Left ventricle myocardium inferior (tissue), 1 donor: ENCODE results near the gene PGR. TPM values are rescaled to one million over a fixed set of nuclear protein-coding genes. Genes with fewer than 3 reads are reported as not detected.

ENCODE experiments used
- DNase-seq: peaks from one replicate; pipeline ENCODE4 v3.0.0-alpha.2; 2020
- H3K27ac ChIP-seq: fragments of 200-600 bp; replicated peaks from 2 replicates; pipeline ENCODE4 v1.8.0; 2021
- H3K27me3 ChIP-seq: fragments of 200-600 bp; 2 replicates; pipeline ENCODE4 v1.8.0; 2021; ENCODE audit warnings: low read depth
- H3K36me3 ChIP-seq: fragments of 200-600 bp; 2 replicates; pipeline ENCODE4 v1.8.0; 2021
- H3K4me1 ChIP-seq: fragments of 200-600 bp; 2 replicates; pipeline ENCODE4 v1.8.0; 2021
- H3K4me3 ChIP-seq: fragments of 200-600 bp; 2 replicates; pipeline ENCODE4 v1.8.0; 2021; ENCODE audit warnings: mild to moderate bottlenecking, moderate library complexity
- H3K9me3 ChIP-seq: fragments of 200-600 bp; replicated peaks from 2 replicates; pipeline ENCODE4 v1.8.0; 2021
- intact Hi-C: fragments of 100-400 bp; cut with micrococcal nuclease; formaldehyde crosslinking; loops from one replicate; pipeline ENCODE4 v1.11.0; 2022
- total RNA-seq: library from RNA; stranded (reverse); fragmentation: NEBNext Ultra II Directional; extraction: Animal tissue kit (Norgen Biotek cat#: 25700); gene quantifications from one replicate; pipeline ENCODE4 v1.2.1, GENCODE V29; 2021
- TF ChIP-seq, protein P1 (sequence below): fragments of 200-600 bp; IDR thresholded peaks from 2 replicates; pipeline ENCODE4 v1.8.0; 2021; ENCODE audit warnings: antibody characterized with exemption, mild to moderate bottlenecking, borderline replicate concordance
- donor health status: DM: no; HTN: yes; CAD: no; lungs with severe emphysema.

The PGR gene
- total RNA-seq, 1 donor from 2014 or later: 11.7 TPM

DNA sequence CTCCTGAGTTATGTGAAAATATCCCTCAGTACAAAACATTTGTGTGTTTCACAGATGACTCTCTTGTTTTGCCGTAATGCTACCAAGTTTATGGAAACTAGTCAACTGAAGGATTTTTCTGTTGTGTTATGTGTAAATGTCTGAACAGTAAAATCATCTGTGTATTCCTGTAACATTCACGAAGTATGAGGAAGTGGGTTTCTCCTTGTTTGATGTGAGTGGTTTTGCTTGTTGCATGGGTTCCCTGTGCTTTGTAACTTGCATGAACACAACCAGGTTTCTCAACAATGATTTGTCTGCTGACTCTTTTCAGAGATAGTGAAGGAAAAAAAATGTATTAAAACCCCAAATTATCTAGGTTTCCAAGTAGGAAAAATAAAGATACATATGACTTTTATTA, 138.1 kb downstream of the PGR start:
- Histone ChIP-seq H3K27me3 (no peaks in the 10 kb centered on the region), H3K36me3 (peaks cover 15% of the 10 kb centered on the region), H3K4me1 (peaks cover 7% of the 10 kb centered on the region), H3K27ac (no peak overlapping the region), H3K4me3 (no peak overlapping the region), H3K9me3 (no peaks in the 10 kb centered on the region)
- TF ChIP-seq, protein P1, sequence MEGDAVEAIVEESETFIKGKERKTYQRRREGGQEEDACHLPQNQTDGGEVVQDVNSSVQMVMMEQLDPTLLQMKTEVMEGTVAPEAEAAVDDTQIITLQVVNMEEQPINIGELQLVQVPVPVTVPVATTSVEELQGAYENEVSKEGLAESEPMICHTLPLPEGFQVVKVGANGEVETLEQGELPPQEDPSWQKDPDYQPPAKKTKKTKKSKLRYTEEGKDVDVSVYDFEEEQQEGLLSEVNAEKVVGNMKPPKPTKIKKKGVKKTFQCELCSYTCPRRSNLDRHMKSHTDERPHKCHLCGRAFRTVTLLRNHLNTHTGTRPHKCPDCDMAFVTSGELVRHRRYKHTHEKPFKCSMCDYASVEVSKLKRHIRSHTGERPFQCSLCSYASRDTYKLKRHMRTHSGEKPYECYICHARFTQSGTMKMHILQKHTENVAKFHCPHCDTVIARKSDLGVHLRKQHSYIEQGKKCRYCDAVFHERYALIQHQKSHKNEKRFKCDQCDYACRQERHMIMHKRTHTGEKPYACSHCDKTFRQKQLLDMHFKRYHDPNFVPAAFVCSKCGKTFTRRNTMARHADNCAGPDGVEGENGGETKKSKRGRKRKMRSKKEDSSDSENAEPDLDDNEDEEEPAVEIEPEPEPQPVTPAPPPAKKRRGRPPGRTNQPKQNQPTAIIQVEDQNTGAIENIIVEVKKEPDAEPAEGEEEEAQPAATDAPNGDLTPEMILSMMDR: no peak
- intact Hi-C loops: no loop called here
- no peak for DNase-seq

DNA sequence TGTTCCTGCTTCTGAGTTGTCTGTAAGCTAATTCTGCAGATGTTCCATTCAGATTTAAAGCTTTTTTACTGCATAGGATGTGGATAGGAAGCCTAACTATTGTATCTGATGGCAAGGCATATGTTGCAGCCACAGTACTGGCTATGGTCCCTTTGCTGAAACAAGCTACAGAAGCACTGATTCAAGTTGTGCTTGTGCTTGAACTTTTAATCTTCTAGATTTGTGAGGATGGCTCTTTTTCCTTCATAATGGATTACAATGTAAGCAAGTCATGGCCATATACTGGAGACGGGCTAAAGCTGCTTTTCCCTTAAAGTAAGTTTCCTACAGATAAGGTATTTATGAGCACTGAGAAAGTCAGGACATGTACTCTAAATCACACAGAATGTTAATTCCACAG, 138.7 kb downstream of the PGR start:
- no peak for DNase-seq
- no peaks in the 10 kb centered on the region for H3K9me3 ChIP-seq
- H3K36me3 ChIP-seq: peaks cover 15% of the 10 kb centered on the region
- intact Hi-C loops: no loop called here
- no peak overlapping the region for H3K4me3 ChIP-seq
- TF ChIP-seq, protein P1: no peak
- H3K4me1 ChIP-seq: peaks cover under 1% of the 10 kb centered on the region
- no peaks in the 10 kb centered on the region for H3K27me3 ChIP-seq
- no peak overlapping the region for H3K27ac ChIP-seq

DNA sequence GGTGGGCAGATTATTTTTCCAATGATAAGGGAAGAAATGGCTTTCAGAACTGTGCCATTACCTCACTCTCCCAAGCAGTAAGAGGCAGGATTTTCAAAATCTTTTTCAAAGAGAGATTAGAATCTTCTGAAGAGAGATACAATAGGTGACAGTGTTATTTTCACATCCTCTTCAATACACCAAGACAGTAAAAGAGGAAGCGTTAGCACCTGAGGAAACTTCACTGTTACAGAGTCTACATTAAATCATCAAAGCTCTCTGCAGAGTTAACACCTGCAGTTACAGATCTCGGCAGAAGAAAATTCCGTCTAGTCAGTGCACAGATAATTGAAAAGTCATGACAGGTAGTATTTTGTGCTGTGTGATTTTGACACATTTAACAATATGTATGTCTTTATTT, 144.9 kb downstream of the PGR start:
- intact Hi-C loops: no loop called here

DNA sequence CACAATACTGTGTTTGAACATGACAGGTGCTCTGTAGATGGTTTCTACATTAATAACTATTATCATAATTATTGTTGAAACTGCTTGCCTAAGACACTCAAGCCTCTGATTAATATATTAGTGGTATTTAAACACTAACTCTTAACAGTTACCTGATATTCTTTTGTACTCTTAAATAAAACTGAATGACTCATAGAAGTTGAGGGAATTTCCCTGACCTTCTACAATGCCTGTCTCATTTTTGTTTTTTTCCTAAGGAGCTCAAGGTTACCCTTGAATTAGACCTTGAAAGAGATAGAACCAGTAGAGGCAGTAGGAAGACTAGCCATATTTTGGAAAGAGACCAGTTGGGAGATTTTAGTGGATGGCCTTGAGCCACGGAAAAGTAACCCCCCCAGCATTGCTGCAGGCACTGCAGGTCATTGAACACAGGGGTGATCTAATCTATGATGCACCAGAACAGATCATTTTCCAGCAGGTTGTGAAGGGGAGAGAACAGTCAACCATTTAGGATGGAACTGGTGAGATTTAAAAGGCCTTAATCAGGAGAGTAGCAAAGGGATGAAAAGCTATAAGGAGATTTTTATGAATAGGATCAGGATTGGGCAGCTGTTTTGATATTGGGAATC, 148.3 kb downstream of the PGR start:
- no peak for DNase-seq
- peaks cover 15% of the 10 kb centered on the region for H3K36me3 ChIP-seq
- no peak overlapping the region for H3K27ac ChIP-seq
- H3K9me3 ChIP-seq: no peaks in the 10 kb centered on the region
- intact Hi-C loops: no loop called here
- H3K27me3 ChIP-seq: no peaks in the 10 kb centered on the region
- no peaks in the 10 kb centered on the region for H3K4me1 ChIP-seq
- TF ChIP-seq, protein P1: no peak
- no peak overlapping the region for H3K4me3 ChIP-seq

More for the DNA sequence above, 144.9 kb downstream of the PGR start:
- Histone ChIP-seq H3K4me1 (no peaks in the 10 kb centered on the region), H3K4me3 (no peak overlapping the region), H3K36me3 (peaks cover 7% of the 10 kb centered on the region), H3K27me3 (no peaks in the 10 kb centered on the region), H3K9me3 (no peaks in the 10 kb centered on the region), H3K27ac (no peak overlapping the region)
- TF ChIP-seq, protein P1: no peak
- DNase-seq: no peak

DNA sequence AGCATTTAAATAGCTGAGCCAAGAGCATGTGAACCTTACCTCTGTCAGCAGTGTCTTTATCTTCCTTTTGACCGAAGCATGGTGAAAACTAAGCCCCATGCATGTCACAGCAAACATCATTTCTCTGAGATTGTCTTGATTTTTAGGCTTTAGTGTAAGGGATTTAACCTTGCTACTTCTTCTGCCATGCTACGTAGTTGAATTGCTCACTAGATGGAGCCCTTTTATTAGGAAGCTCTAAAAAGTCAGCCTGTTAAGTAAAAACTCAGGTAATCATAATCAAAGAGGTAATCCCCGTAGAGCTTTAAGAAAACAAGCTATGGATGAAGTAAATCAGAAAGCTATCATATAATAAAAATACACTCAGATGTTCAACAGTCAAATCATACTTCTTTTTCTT, 149.5 kb downstream of the PGR start:
- TF ChIP-seq, protein P1: peak; percentile 61
- Histone ChIP-seq H3K36me3 (peaks cover 21% of the 10 kb centered on the region), H3K27me3 (no peaks in the 10 kb centered on the region), H3K4me1 (no peaks in the 10 kb centered on the region), H3K27ac (no peak overlapping the region), H3K4me3 (no peak overlapping the region), H3K9me3 (no peaks in the 10 kb centered on the region)
- no peak for DNase-seq
- intact Hi-C loops: no loop called here
